CD8-positive, alpha-beta memory T cell (primary cell): ENCODE data around the gene CDH26. TPM values are rescaled to one million over a fixed set of nuclear protein-coding genes. Genes with fewer than 3 reads are reported as not detected.

Experiments
- CTCF ChIA-PET: fragments of 350-600 bp; sonication (Branson Sonifier 250); formaldehyde crosslinking; loops from one replicate; lab custom pipeline; 2021; ENCODE audit warnings: antibody characterized with exemption; lab: Charles Lee
- POLR2A ChIA-PET: fragments of 350-600 bp; sonication (Branson Sonifier 250); formaldehyde crosslinking; loops from one replicate; lab custom pipeline; 2021; ENCODE audit warnings: antibody characterized with exemption; lab: Charles Lee
- DNase-seq, 5 donors: peaks; one replicate each; pipeline versions ENCODE4 v3.0.0 to v3.0.0-alpha.2; 2020 to 2022; ENCODE audit warnings: mixed read lengths in 1 of 5
- H3K27ac ChIP-seq: one replicate; pipeline ENCODE4 v1.7.0; 2013; ENCODE audit warnings: low read depth, mild to moderate bottlenecking, low read length, moderate library complexity
- H3K27me3 ChIP-seq: 2 replicates; pipeline ENCODE4 v1.7.0; 2013; ENCODE audit warnings: low read length, mild to moderate bottlenecking; ENCODE audit not compliant: insufficient read depth, poor library complexity, severe bottlenecking
- H3K36me3 ChIP-seq: 2 replicates; pipeline ENCODE4 v1.7.0; 2013; ENCODE audit warnings: mild to moderate bottlenecking, low read length, moderate library complexity; ENCODE audit not compliant: insufficient read depth
- H3K4me1 ChIP-seq: 2 replicates; pipeline ENCODE4 v1.7.0; 2013; ENCODE audit warnings: mild to moderate bottlenecking, low read length, moderate library complexity; ENCODE audit not compliant: insufficient read depth
- H3K4me3 ChIP-seq: 2 replicates; pipeline ENCODE4 v1.7.0; 2013; ENCODE audit warnings: mild to moderate bottlenecking, low read length
- H3K9me3 ChIP-seq: 2 replicates; pipeline ENCODE4 v1.7.0; 2013; ENCODE audit warnings: mild to moderate bottlenecking, low read length
- H3K27ac Mint-ChIP-seq, 8 donors: one replicate each; pipeline ENCODE4 v1.8.0; 2020 to 2021; ENCODE audit warnings: mixed read lengths in 8 of 8, mild to moderate bottlenecking in 6 of 8, inconsistent platforms in 3 of 8, moderate library complexity in 3 of 8
- H3K27me3 Mint-ChIP-seq, 2 donors: one replicate each; pipeline ENCODE4 v1.8.0; 2020 to 2021; ENCODE audit warnings: mixed read lengths in 2 of 2, mild to moderate bottlenecking in 1 of 2, moderate library complexity in 1 of 2
- H3K36me3 Mint-ChIP-seq, 3 donors: one replicate each; pipeline ENCODE4 v1.8.0; 2020 to 2021; ENCODE audit warnings: mixed read lengths in 3 of 3, inconsistent platforms in 1 of 3, mild to moderate bottlenecking in 1 of 3
- H3K4me1 Mint-ChIP-seq, 3 donors: one replicate each; pipeline ENCODE4 v1.8.0; 2020 to 2021; ENCODE audit warnings: mixed read lengths in 3 of 3, inconsistent platforms in 1 of 3, mild to moderate bottlenecking in 1 of 3
- H3K4me3 Mint-ChIP-seq, 7 donors: one replicate each; pipeline ENCODE4 v1.8.0; 2020 to 2021; ENCODE audit warnings: mixed read lengths in 7 of 7, mild to moderate bottlenecking in 6 of 7, moderate library complexity in 4 of 7, inconsistent platforms in 2 of 7
- H3K9me3 Mint-ChIP-seq, 5 donors: one replicate each; pipeline ENCODE4 v1.8.0; 2020 to 2022; ENCODE audit warnings: mixed read lengths in 5 of 5, mild to moderate bottlenecking in 3 of 5, moderate library complexity in 2 of 5, inconsistent platforms in 1 of 5
- polyA plus RNA-seq: library from polyadenylated mRNA; unstranded; fragments of 300-500 nt; fragmentation: Illumina TruSeq; gene quantifications from one replicate; pipeline ENCODE4 v1.2.3, GENCODE V29; 2021
- total RNA-seq, 2 experiments: library from RNA; stranded (reverse); gene quantifications; one replicate each; pipeline ENCODE4 v1.2.3, GENCODE V29; 2021

Gene CDH26
- total and polyA plus RNA-seq, 3 experiments from 2014 or later = 0.63 to 0.91 TPM; not detected in 1

DNA sequence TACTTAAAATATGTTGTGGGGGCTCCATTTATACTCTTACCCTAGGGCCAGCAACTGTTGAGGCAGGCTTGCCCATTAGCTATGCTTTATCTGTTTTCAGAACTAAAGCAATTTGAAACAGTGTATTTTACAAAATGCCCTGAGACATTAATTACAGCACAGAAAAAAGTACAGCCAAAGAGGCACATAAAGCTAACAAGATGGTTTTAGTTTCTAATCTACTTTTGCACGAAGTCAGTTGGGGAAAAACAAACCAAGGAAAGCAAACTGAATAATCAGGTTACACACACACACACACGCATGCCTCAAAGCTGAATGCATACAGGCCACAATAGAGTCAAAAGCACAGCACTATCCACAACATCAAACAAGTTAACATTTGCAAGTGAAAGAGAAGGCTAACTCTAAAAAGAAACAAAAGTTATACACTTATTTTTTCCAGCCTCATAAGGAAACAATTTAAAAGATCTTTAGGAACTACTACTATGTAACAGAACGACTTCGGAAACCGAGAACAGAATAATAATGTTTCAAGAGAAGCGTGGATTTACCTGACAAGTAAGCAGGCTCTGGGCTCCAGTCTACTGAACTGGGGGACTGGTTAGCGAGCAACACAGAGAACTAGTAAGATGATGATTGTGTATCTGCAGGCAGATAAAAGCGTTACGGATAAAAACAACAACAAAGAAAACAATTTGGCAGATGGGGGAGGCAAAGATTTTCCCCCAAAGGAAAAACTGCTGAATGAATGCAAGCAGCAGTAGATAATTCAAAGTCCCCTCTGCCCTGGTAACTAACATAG lies 26.5 kb upstream of the CDH26 start:
- Mint-ChIP-seq H3K27ac (peak overlapping the region in 5 of 8 donors; percentile 14 to 65 (median 35)), H3K4me3 (peak overlapping the region; percentile 28 to 80 (median 72)), H3K27me3 (no peaks in the 10 kb centered on the region), H3K4me1 (peaks cover 17 to 30% (median 20%) of the 10 kb centered on the region in 3 donors), H3K9me3 (no peaks in the 10 kb centered on the region), H3K36me3 (no peaks in the 10 kb centered on the region)
- Histone ChIP-seq H3K27ac (no peak overlapping the region), H3K4me3 (no peak overlapping the region), H3K27me3 (no peaks in the 10 kb centered on the region), H3K36me3 (no peaks in the 10 kb centered on the region), H3K9me3 (no peaks in the 10 kb centered on the region), H3K4me1 (no peaks in the 10 kb centered on the region)
- no peak for DNase-seq
- ChIA-PET POLR2A (interaction anchor here (1.1 kb wide), 1 partner anchor 9 kb away, joined by 4 read pairs; the partner anchor contains the start of genes FAM217B and PPP1R3D), CTCF (interaction anchor here (0.8 kb wide), 1 partner anchor 9 kb away, joined by 4 read pairs; the partner anchor contains the start of genes FAM217B and PPP1R3D)

DNA sequence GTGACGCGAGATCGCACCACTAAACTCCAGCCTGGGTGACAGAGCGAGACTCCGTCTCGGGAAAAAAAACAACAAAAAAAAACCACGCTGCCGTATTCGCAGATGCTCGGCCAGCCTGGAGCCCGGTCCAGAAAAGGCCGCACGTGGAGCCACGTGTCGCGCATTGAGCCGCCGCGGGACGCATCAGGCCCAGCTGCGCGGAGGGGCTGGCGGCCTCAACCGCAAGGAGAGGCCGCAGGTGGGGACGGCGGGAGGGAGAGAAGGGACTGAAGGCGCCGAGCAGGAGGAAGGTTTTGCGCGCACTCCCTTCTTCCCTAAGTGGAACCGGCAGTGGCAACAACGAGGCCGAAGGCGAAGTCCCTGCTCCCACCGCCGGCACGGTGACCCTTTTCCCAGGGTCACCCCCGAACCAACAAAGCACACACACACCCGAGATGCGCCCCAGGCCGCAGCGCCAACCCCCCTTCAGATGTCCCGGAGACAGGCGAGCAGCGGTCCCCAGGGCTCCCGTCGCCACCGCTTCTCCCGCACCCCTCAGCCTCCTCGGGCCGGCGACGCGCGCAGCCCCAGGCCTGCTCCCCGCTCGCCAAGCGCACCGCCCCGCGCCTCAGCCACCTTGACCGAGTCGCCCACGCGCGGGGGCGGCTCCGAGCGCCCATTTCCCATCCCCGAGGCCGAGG lies 25.5 kb upstream of the CDH26 start:
- Histone ChIP-seq H3K4me1 (peaks cover 6% of the 10 kb centered on the region), H3K27ac (no peak overlapping the region), H3K4me3 (no peak overlapping the region), H3K36me3 (no peaks in the 10 kb centered on the region), H3K9me3 (no peaks in the 10 kb centered on the region), H3K27me3 (no peaks in the 10 kb centered on the region)
- Mint-ChIP-seq H3K9me3 (no peaks in the 10 kb centered on the region), H3K4me3 (peak overlapping the region; percentile 71 to 87 (median 78)), H3K27me3 (no peaks in the 10 kb centered on the region), H3K36me3 (no peaks in the 10 kb centered on the region), H3K4me1 (peaks cover 25 to 39% (median 30%) of the 10 kb centered on the region in 3 donors), H3K27ac (peak overlapping the region in 2 of 8 donors; percentile 38 to 42)
- POLR2A ChIA-PET = interaction anchor here (0.6 kb wide), 1 partner anchor 80 kb away, joined by 3 read pairs; no protein-coding TSS in a partner anchor
- CTCF ChIA-PET = interaction anchor here (1.7 to 4.8 kb wide), 2 partner anchors 12 to 14 kb away, joined by 4 to 49 read pairs; no protein-coding TSS in a partner anchor
- DNase-seq = peak in 2 of 5 donors; percentile 8 to 46

DNA sequence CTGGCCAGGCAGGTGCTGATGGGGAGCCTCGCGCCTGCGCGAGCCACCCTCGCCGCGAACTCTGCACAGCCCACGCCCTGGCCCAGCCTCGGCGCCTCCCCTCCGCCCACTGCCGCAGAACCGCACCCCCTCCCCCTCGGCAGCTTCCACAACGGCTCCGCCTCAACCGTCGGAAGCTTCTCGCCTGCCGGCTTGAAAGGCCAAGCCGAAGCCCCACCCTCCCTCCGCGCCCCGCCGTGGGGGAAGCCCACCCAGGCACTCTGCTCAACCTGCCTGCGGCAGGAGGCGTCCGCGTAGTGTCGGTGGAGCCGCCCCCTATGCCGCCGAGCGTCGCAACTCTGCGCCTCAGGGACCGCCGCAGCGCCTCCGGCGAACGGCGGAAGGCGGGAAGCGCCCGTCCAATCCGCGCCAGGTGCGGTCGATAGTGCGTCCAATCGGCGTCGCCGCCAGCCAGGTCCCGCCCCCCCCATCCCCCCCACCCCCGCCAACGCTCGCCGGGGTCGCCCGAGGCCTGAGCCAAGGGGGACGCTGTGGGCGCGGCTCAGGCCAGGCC lies 24.9 kb upstream of the CDH26 start, which contains the start of gene SYCP2:
Gene SYCP2 (minus strand): TSS at position 342 of the 553 bp plus-strand sequence. CDS start 11,224 bp downstream, outside the sequence.
- POLR2A ChIA-PET = interaction anchor here (0.6 kb wide), 2 partner anchors 11 to 79 kb away, joined by 3 read pairs; no protein-coding TSS in a partner anchor
- no peaks in the 10 kb centered on the region for H3K9me3 Mint-ChIP-seq

DNA sequence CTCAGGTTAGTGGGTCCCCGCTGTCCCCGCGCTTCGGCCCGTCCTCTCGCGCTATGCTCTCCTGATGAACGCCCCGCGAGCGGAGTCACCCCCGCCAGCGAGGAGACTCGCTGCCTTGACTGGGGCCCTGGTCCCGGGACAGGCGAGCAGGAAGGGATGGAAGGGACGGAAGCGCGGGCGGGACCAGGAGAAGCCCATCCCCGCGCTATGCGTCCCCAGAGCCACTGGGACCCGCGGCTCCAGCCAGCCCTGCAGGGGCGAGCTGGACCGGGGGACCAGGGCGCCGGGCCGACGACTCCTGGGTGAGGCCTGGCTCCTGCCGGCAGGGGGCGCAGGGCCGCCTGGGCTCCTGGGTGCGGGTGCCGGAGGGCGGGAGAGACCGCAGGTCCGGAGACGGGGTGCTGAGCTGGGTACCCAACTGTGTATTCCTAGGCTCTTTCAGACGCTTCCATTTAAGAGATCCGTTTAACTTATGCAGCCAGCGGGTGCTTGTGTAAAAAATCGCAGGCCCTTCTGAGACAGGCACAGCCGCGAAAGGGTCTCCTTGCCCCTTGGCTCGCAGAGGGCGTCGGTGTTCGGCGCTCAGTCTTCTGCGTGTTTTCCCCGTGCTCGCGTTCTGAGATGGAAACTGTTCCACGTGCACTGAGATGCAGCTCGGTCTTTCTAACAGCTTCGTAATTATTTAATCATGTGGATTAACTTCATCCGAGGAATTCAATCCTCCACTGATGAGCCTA lies 24.2 kb upstream of the CDH26 start:
- peak overlapping the region; percentile 63 for H3K4me3 ChIP-seq
- H3K27ac Mint-ChIP-seq = peak overlapping the region in 5 of 8 donors; percentile 43 to 77 (median 68)
- peak; percentile 73 to 81 (median 77) for DNase-seq
- H3K9me3 Mint-ChIP-seq = no peaks in the 10 kb centered on the region
- POLR2A ChIA-PET = interaction anchor here (0.6 kb wide), 2 partner anchors 12 to 15 kb away, joined by 3 read pairs; no protein-coding TSS in a partner anchor
- H3K36me3 ChIP-seq = no peaks in the 10 kb centered on the region
- peak overlapping the region; percentile 55 for H3K27ac ChIP-seq
- peaks cover 36 to 51% (median 43%) of the 10 kb centered on the region in 3 donors for H3K4me1 Mint-ChIP-seq
- H3K4me1 ChIP-seq = peaks cover 19% of the 10 kb centered on the region
- H3K9me3 ChIP-seq = no peaks in the 10 kb centered on the region
- CTCF ChIA-PET = interaction anchor here (1.0 to 4.8 kb wide), 10 partner anchors 9 to 162 kb away, joined by 3 to 49 read pairs (median 5); no protein-coding TSS in a partner anchor
- H3K27me3 Mint-ChIP-seq = no peaks in the 10 kb centered on the region
- peak overlapping the region; percentile 71 to 95 (median 80) for H3K4me3 Mint-ChIP-seq
- H3K36me3 Mint-ChIP-seq = peaks cover 0 to 2% (median 0%) of the 10 kb centered on the region in 3 donors
- H3K27me3 ChIP-seq = no peaks in the 10 kb centered on the region

More for the DNA sequence above, 24.9 kb upstream of the CDH26 start, which contains the start of gene SYCP2:
- Histone ChIP-seq H3K9me3 (no peaks in the 10 kb centered on the region), H3K27me3 (no peaks in the 10 kb centered on the region), H3K4me3 (peak within 1 kb of the TSS; percentile 63), H3K4me1 (peaks cover 12% of the 10 kb centered on the region), H3K27ac (peak within 1 kb of the TSS; percentile 55), H3K36me3 (no peaks in the 10 kb centered on the region)
- Mint-ChIP-seq H3K4me1 (peaks cover 31 to 45% (median 37%) of the 10 kb centered on the region in 3 donors), H3K27me3 (no peaks in the 10 kb centered on the region), H3K27ac (peak within 1 kb of the TSS in 5 of 8 donors; percentile 43 to 77 (median 68)), H3K4me3 (peak within 1 kb of the TSS; percentile 71 to 95 (median 80)), H3K36me3 (no peaks in the 10 kb centered on the region)
- peak; percentile 57 to 84 (median 71) for DNase-seq
- CTCF ChIA-PET = interaction anchor here (1.1 to 4.8 kb wide), 8 partner anchors 8 to 163 kb away, joined by 3 to 49 read pairs (median 6); no protein-coding TSS in a partner anchor

- CTCF ChIA-PET = interaction anchor here (1.6 to 4.8 kb wide), 3 partner anchors 10 to 20 kb away, joined by 4 to 49 read pairs (median 9); no protein-coding TSS in a partner anchor
Observed at GRCh38 chr20:59935457-59936185, 22.6 kb upstream of the CDH26 start.

DNA sequence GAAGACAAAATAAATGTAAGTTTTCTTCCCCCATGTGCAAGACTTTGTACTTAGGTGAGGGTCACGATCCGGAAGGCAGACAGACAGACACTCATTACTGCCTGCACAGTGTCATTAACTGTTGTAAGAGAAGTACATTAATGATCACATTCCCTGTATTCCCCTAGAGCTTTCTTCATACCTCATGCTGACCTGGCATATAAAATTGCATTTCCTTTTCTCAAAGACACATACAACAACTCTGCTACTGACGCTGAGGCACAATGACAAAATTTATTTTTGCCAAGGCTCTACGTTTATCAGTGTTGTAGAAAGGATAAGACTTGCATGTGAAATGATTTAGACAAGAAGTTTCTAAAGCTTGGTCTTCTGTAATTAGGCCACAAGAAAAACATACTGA lies 21.8 kb upstream of the CDH26 start:
- DNase-seq = no peak
- CTCF ChIA-PET = interaction anchor here (1.6 to 4.8 kb wide), 2 partner anchors 10 to 11 kb away, joined by 4 to 49 read pairs; no protein-coding TSS in a partner anchor
- H3K27me3 Mint-ChIP-seq = no peaks in the 10 kb centered on the region
- H3K9me3 Mint-ChIP-seq = no peaks in the 10 kb centered on the region
- H3K27ac Mint-ChIP-seq = peak overlapping the region in 3 of 8 donors; percentile 24 to 77 (median 41)
- POLR2A ChIA-PET = no interaction called here
- Histone ChIP-seq H3K36me3 (no peaks in the 10 kb centered on the region), H3K9me3 (no peaks in the 10 kb centered on the region), H3K4me1 (peaks cover 30% of the 10 kb centered on the region), H3K27ac (no peak overlapping the region), H3K27me3 (no peaks in the 10 kb centered on the region), H3K4me3 (no peak overlapping the region)
- peaks cover 48 to 65% (median 53%) of the 10 kb centered on the region in 3 donors for H3K4me1 Mint-ChIP-seq
- H3K36me3 Mint-ChIP-seq = peaks cover 0 to 15% (median 0%) of the 10 kb centered on the region in 3 donors
- H3K4me3 Mint-ChIP-seq = peak overlapping the region in 1 of 7 donors; percentile 64

More at GRCh38 chr20:59935457-59936185, 22.6 kb upstream of the CDH26 start:
- Mint-ChIP-seq H3K4me3 (peak overlapping the region in 2 of 7 donors; percentile 32 to 64), H3K9me3 (no peaks in the 10 kb centered on the region), H3K27ac (peak overlapping the region in 1 of 8 donors; percentile 77), H3K27me3 (no peaks in the 10 kb centered on the region), H3K4me1 (peaks cover 40 to 57% (median 45%) of the 10 kb centered on the region in 3 donors), H3K36me3 (peaks cover 0 to 8% (median 0%) of the 10 kb centered on the region in 3 donors)
- Histone ChIP-seq H3K4me3 (no peak overlapping the region), H3K9me3 (no peaks in the 10 kb centered on the region), H3K27ac (no peak overlapping the region), H3K4me1 (peaks cover 22% of the 10 kb centered on the region), H3K36me3 (no peaks in the 10 kb centered on the region), H3K27me3 (no peaks in the 10 kb centered on the region)
- POLR2A ChIA-PET = interaction anchor here (0.8 kb wide), 1 partner anchor 13 kb away, joined by 3 read pairs; no protein-coding TSS in a partner anchor
- no peak for DNase-seq
